HepG2 (cell line): Measurements from ENCODE around the gene TUT4. TPM values are rescaled to one million over a fixed set of nuclear protein-coding genes. Genes with fewer than 3 reads are reported as not detected.
A peak's percentile ranks its signal among the peaks of the same experiment; 100 is the strongest.

Source experiments
- ATF1 ChIP-seq: IDR thresholded peaks from 2 replicates; pipeline ENCODE4 v1.6.1; 2016; ENCODE audit warnings: mild to moderate bottlenecking, control low read depth
- CHD4 ChIP-seq: fragments of 200-600 bp; sonication (generic); IDR thresholded peaks from 2 replicates; pipeline ENCODE4 v1.7.0; 2017; ENCODE audit warnings: mild to moderate bottlenecking, low read length, borderline replicate concordance
- ELF4 ChIP-seq: sonication (generic); formaldehyde crosslinking; IDR thresholded peaks from 2 replicates; pipeline ENCODE4 v1.5.0; 2020; ENCODE audit warnings: missing genetic modification reagents, mild to moderate bottlenecking, moderate library complexity, borderline replicate concordance
- ESRRA ChIP-seq: sonication (generic); formaldehyde crosslinking; IDR thresholded peaks from 2 replicates; pipeline ENCODE4 v1.5.1; 2020; ENCODE audit warnings: mild to moderate bottlenecking, low read depth, missing genetic modification reagents
- HES4 ChIP-seq: sonication (generic); formaldehyde crosslinking; IDR thresholded peaks from 2 replicates; pipeline ENCODE4 v1.9.0; 2021; ENCODE audit warnings: mild to moderate bottlenecking, missing genetic modification reagents, borderline replicate concordance
- HMG20B ChIP-seq: conservative IDR thresholded peaks from 2 replicates; pipeline ENCODE4 v1.6.1; 2016; ENCODE audit warnings: missing genetic modification reagents, missing compliant biosample characterization
- JARID2 ChIP-seq: sonication (generic); formaldehyde crosslinking; IDR thresholded peaks from 2 replicates; pipeline ENCODE4 v1.8.1; 2023; ENCODE audit warnings: missing genetic modification reagents, inconsistent platforms; ENCODE audit not compliant: insufficient replicate concordance
- KLF12 ChIP-seq: sonication (generic); formaldehyde crosslinking; IDR thresholded peaks from 2 replicates; pipeline ENCODE4 v1.4.0; 2020; ENCODE audit warnings: missing genetic modification reagents, borderline replicate concordance
- MBD4 ChIP-seq: IDR thresholded peaks from 2 replicates; pipeline ENCODE4 v1.6.1; 2012; ENCODE audit warnings: low read length, inconsistent platforms, borderline replicate concordance
- MTA1 ChIP-seq: sonication (generic); formaldehyde crosslinking; IDR thresholded peaks from 2 replicates; pipeline ENCODE4 v1.4.0; 2020; ENCODE audit warnings: missing genetic modification reagents, mild to moderate bottlenecking, borderline replicate concordance
- MTA3 ChIP-seq: sonication (generic); formaldehyde crosslinking; IDR thresholded peaks from 2 replicates; pipeline ENCODE4 v1.4.0; 2020; ENCODE audit warnings: missing genetic modification reagents
- PHB2 ChIP-seq: fragments of 450-650 bp; IDR thresholded peaks from 2 replicates; pipeline ENCODE4 v1.6.1; 2018; ENCODE audit not compliant: partially characterized antibody
- PHF8 ChIP-seq: sonication (generic); formaldehyde crosslinking; IDR thresholded peaks from 2 replicates; pipeline ENCODE4 v1.5.0; 2020; ENCODE audit warnings: missing genetic modification reagents
- SAP130 ChIP-seq: IDR thresholded peaks from 2 replicates; pipeline ENCODE4 v1.6.1; 2016; ENCODE audit warnings: low read depth
- TEAD2 ChIP-seq: sonication (generic); formaldehyde crosslinking; IDR thresholded peaks from 2 replicates; pipeline ENCODE4 v1.9.0; 2021; ENCODE audit warnings: missing genetic modification reagents
- ZNF446 ChIP-seq: sonication (generic); formaldehyde crosslinking; IDR thresholded peaks from 2 replicates; pipeline ENCODE4 v1.5.0; 2020; ENCODE audit warnings: mild to moderate bottlenecking, missing genetic modification reagents
- ZNF451 ChIP-seq: sonication (generic); formaldehyde crosslinking; IDR thresholded peaks from 2 replicates; pipeline ENCODE4 v1.5.0; 2020; ENCODE audit warnings: mild to moderate bottlenecking, missing genetic modification reagents
- ZNF460 ChIP-seq: sonication (generic); formaldehyde crosslinking; IDR thresholded peaks from 2 replicates; pipeline ENCODE4 v1.5.1; 2020; ENCODE audit warnings: missing genetic modification reagents, mild to moderate bottlenecking, borderline replicate concordance
- ZNF558 ChIP-seq: sonication (generic); formaldehyde crosslinking; IDR thresholded peaks from 2 replicates; pipeline ENCODE4 v1.9.0; 2022; ENCODE audit warnings: mild to moderate bottlenecking, missing genetic modification reagents, borderline replicate concordance
- ZNF614 ChIP-seq: IDR thresholded peaks from 2 replicates; pipeline ENCODE4 v1.6.1; 2018; ENCODE audit warnings: missing biosample characterization, missing genetic modification reagents, inconsistent platforms, borderline replicate concordance
- ZNF7 ChIP-seq: IDR thresholded peaks from 2 replicates; pipeline ENCODE4 v1.6.1; 2016; ENCODE audit warnings: missing biosample characterization, missing genetic modification reagents
- ZNF746 ChIP-seq: sonication (generic); formaldehyde crosslinking; IDR thresholded peaks from 2 replicates; pipeline ENCODE4 v1.8.0; 2022; ENCODE audit warnings: mild to moderate bottlenecking, missing genetic modification reagents
- polyA plus RNA-seq, 8 experiments: library from polyadenylated mRNA; depleted of rRNA in 3 of 8; stranded (reverse) in 7 of 8; unstranded in 1 of 8; fragments of >200 nt; fragmentation: Illumina TruSeq in 4 of 8; extraction: Trizol in 4 of 8; gene quantifications; 2 replicates each; pipeline versions ENCODE4 v1.2.1 to v1.2.3, GENCODE V29; 2011 to 2016; ENCODE audit warnings: low read depth in 4 of 8, missing spikeins in 1 of 8, mixed read lengths in 1 of 8; ENCODE audit not compliant: insufficient read depth in 1 of 8
- total RNA-seq, 5 experiments: library from RNA; depleted of rRNA; stranded (reverse); fragments of >200 nt; fragmentation: Illumina TruSeq; extraction: Trizol; gene quantifications; 2 replicates each; pipeline ENCODE4 v1.2.3, GENCODE V29; 2016; ENCODE audit warnings: low read depth in 1 of 5
- TF ChIP-seq, protein P1 (sequence below): sonication (generic); formaldehyde crosslinking; IDR thresholded peaks from 2 replicates; pipeline ENCODE4 v1.5.0; 2020; ENCODE audit warnings: mild to moderate bottlenecking, missing genetic modification reagents, moderate library complexity
- TF ChIP-seq, protein P2 (sequence below): sonication (generic); formaldehyde crosslinking; IDR thresholded peaks from 2 replicates; pipeline ENCODE4 v1.9.0; 2021; ENCODE audit warnings: missing genetic modification reagents, mild to moderate bottlenecking, borderline replicate concordance
- TF ChIP-seq, protein P3 (sequence below): IDR thresholded peaks from 2 replicates; pipeline ENCODE4 v1.6.1; 2012; ENCODE audit warnings: inconsistent platforms
- TF ChIP-seq, protein P4 (sequence below): sonication (generic); formaldehyde crosslinking; IDR thresholded peaks from 2 replicates; pipeline ENCODE4 v1.8.0; 2022; ENCODE audit warnings: mild to moderate bottlenecking, missing genetic modification reagents; ENCODE audit not compliant: insufficient replicate concordance

TUT4 gene
- total and polyA plus RNA-seq, 2 of the 13 experiments (the other 11 are each of a cell fraction or from before 2014, with no cell fraction given) = 44.7 to 53.5 TPM

DNA sequence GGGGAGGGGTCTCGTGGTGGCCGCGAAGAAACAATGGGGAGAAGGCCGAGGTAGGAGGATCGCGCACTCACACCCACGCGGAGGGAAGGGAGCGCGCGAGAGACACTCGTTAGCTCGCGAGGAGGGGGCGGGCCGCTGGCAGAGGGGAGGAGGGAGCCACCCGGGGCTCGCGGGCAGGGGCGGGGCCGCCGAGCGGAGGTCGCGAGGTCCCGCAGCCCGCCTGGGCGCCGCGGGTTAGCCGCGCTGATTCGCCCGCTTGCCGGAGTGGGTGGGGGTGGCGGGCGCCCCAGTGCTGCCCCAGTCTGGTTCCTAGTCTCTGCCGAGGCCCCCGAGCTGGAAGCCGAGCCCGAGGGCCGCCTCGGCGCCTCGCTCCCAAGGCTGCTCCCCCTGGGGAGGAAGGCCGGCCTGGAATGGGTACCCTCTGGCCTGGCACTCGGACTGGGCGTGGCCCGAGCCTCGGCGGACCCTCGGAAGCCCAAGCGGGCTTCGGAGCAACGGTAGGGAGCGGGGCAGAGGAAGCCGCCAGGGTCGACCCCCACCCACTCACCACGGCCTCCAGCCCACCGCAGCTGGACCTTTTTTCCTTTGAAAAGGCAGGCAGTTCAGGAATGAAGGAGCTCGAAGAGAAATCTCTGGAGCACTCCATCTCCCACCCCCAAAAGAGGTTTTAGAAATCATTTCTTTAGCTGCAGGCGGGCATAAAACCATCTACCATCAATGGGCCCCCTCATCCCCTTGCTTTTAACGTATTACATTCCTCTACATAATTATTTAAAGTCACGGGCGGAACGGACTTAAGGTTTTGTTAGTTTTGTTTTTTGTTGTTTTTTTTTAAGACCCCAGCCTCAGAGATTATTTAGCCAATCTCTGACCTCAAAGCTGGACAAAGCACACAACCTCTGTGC, 722 bp upstream of the TUT4 start (continued):
- TF ChIP-seq, protein P1, sequence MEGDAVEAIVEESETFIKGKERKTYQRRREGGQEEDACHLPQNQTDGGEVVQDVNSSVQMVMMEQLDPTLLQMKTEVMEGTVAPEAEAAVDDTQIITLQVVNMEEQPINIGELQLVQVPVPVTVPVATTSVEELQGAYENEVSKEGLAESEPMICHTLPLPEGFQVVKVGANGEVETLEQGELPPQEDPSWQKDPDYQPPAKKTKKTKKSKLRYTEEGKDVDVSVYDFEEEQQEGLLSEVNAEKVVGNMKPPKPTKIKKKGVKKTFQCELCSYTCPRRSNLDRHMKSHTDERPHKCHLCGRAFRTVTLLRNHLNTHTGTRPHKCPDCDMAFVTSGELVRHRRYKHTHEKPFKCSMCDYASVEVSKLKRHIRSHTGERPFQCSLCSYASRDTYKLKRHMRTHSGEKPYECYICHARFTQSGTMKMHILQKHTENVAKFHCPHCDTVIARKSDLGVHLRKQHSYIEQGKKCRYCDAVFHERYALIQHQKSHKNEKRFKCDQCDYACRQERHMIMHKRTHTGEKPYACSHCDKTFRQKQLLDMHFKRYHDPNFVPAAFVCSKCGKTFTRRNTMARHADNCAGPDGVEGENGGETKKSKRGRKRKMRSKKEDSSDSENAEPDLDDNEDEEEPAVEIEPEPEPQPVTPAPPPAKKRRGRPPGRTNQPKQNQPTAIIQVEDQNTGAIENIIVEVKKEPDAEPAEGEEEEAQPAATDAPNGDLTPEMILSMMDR (CRISPR knock-in tag) = no peak
- TF ChIP-seq ZNF614 = peak; percentile 53; the same call in 1 of the 2 replicates
- TF ChIP-seq CHD4 = no peak
- TF ChIP-seq ZNF451 (CRISPR knock-in tag) = no peak
- TF ChIP-seq ELF4 (CRISPR knock-in tag) = 0 out of 2 replicates have a peak, but pooled peaks have one; percentile 63
- TF ChIP-seq SAP130 (CRISPR knock-in tag) = peak; percentile 66
- TF ChIP-seq, protein P2, sequence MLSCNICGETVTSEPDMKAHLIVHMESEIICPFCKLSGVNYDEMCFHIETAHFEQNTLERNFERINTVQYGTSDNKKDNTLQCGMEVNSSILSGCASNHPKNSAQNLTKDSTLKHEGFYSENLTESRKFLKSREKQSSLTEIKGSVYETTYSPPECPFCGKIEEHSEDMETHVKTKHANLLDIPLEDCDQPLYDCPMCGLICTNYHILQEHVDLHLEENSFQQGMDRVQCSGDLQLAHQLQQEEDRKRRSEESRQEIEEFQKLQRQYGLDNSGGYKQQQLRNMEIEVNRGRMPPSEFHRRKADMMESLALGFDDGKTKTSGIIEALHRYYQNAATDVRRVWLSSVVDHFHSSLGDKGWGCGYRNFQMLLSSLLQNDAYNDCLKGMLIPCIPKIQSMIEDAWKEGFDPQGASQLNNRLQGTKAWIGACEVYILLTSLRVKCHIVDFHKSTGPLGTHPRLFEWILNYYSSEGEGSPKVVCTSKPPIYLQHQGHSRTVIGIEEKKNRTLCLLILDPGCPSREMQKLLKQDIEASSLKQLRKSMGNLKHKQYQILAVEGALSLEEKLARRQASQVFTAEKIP (CRISPR knock-in tag) = no peak
- TF ChIP-seq ZNF446 (CRISPR knock-in tag) = no peak
- TF ChIP-seq MBD4 = no peak
- no peak for TF ChIP-seq HMG20B
- peak; percentile 68; the same call in 1 of the 2 replicates for TF ChIP-seq MTA1 (CRISPR knock-in tag)
- TF ChIP-seq, protein P3, sequence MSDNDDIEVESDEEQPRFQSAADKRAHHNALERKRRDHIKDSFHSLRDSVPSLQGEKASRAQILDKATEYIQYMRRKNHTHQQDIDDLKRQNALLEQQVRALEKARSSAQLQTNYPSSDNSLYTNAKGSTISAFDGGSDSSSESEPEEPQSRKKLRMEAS = peak; percentile 50; the same call in 1 of the 2 replicates
- TF ChIP-seq, protein P4, sequence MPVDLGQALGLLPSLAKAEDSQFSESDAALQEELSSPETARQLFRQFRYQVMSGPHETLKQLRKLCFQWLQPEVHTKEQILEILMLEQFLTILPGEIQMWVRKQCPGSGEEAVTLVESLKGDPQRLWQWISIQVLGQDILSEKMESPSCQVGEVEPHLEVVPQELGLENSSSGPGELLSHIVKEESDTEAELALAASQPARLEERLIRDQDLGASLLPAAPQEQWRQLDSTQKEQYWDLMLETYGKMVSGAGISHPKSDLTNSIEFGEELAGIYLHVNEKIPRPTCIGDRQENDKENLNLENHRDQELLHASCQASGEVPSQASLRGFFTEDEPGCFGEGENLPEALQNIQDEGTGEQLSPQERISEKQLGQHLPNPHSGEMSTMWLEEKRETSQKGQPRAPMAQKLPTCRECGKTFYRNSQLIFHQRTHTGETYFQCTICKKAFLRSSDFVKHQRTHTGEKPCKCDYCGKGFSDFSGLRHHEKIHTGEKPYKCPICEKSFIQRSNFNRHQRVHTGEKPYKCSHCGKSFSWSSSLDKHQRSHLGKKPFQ (CRISPR knock-in tag) = no peak
- peak; percentile 95 for TF ChIP-seq KLF12 (CRISPR knock-in tag)
- no peak for TF ChIP-seq ATF1 (CRISPR knock-in tag)
- TF ChIP-seq PHF8 (CRISPR knock-in tag) = peak; percentile 90
- peak; percentile 69 for TF ChIP-seq JARID2
- TF ChIP-seq ZNF7 = no peak
- TF ChIP-seq PHB2 = no peak
- peak; percentile 58; the same call in 1 of the 2 replicates for TF ChIP-seq ZNF558 (CRISPR knock-in tag)
- peak; percentile 67; the same call in 1 of the 2 replicates for TF ChIP-seq HES4 (CRISPR knock-in tag)
- no peak for TF ChIP-seq TEAD2 (CRISPR knock-in tag)
- no peak for TF ChIP-seq MTA3 (CRISPR knock-in tag)
- no peak for TF ChIP-seq ZNF460 (CRISPR knock-in tag)
- TF ChIP-seq ZNF746 (CRISPR knock-in tag) = 0 out of 2 replicates have a peak, but pooled peaks have one; percentile 62
- no peak for TF ChIP-seq ESRRA (CRISPR knock-in tag)
